ENCODE results near the gene MZT2B. TPM values are rescaled to one million over a fixed set of nuclear protein-coding genes. Genes with fewer than 3 reads are reported as not detected.
"Not testable (repeated sequence)": the region's sequence is repeated elsewhere in the genome, so short reads cannot be mapped to it uniquely, and the experiment has no call there.

The MZT2B gene
- total RNA-seq, 2 experiments from 2014 or later, result 474 to 617 TPM

- H3K27ac ChIP-seq (ENCODE audit: low read depth, low read length, poor library complexity, severe bottlenecking), result no peak overlapping the region
- H3K36me3 ChIP-seq (ENCODE audit: insufficient read depth, low read length), result peaks cover 38% of the 10 kb centered on the region
- no TSS peak for BruUV-seq (replicated peaks)
- H2AFZ ChIP-seq (ENCODE audit: low read length), result no peak overlapping the region
- intact Hi-C loops (cut with micrococcal nuclease; ENCODE audit: unreplicated experiment), result no loop called here
- no peak for DNase-seq (ENCODE audit: low spot score)
- ChIA-PET POLR2A (no interaction called here), CTCF (ENCODE audit: unreplicated experiment) (no interaction called here)
- peaks cover 15% of the 10 kb centered on the region for H3K4me1 ChIP-seq (ENCODE audit: insufficient read depth, low read length, poor library complexity, severe bottlenecking)
- H3K79me2 ChIP-seq (ENCODE audit: insufficient read depth, low read depth, low read length), result no peaks in the 10 kb centered on the region
- TF ChIP-seq CTCF (conservative IDR thresholded peaks at IDR 0.05; ENCODE audit: low read length) (no peak), EZH2phosphoT487 (IDR thresholded peaks at IDR 0.05; ENCODE audit: borderline replicate concordance, low read depth, low read length) (no peak)
- H3K9me2 ChIP-seq (ENCODE audit: insufficient read depth, low read length), result no peaks in the 10 kb centered on the region
- no peak overlapping the region for H3K4me3 ChIP-seq (ENCODE audit: low read depth, low read length, poor library complexity, severe bottlenecking)
- H4K20me1 ChIP-seq (ENCODE audit: insufficient read depth, low read length), result no peaks in the 10 kb centered on the region
- no peaks in the 10 kb centered on the region for H3K9me3 ChIP-seq (ENCODE audit: low read length)
- H3K4me2 ChIP-seq (ENCODE audit: low read length), result no peak overlapping the region
Measured at GRCh38 chr2:130154773-130155765, 27.0 kb upstream of the MZT2B start.

- peaks cover 15% of the 10 kb centered on the region for H3K4me1 ChIP-seq (ENCODE audit: insufficient read depth, low read length, poor library complexity, severe bottlenecking)
- peak; percentile 72 for TF ChIP-seq CTCF (conservative IDR thresholded peaks at IDR 0.05; ENCODE audit: low read length)
- BruUV-seq (replicated peaks); H3K4me3 ChIP-seq (ENCODE audit: low read depth, low read length, poor library complexity, severe bottlenecking); H3K9me3 ChIP-seq (ENCODE audit: low read length); H3K79me2 ChIP-seq (ENCODE audit: insufficient read depth, low read depth, low read length); H3K9me2 ChIP-seq (ENCODE audit: insufficient read depth, low read length); H3K4me2 ChIP-seq (ENCODE audit: low read length); H2AFZ ChIP-seq (ENCODE audit: low read length); H3K27ac ChIP-seq (ENCODE audit: low read depth, low read length, poor library complexity, severe bottlenecking); CTCF ChIA-PET (ENCODE audit: unreplicated experiment); H4K20me1 ChIP-seq (ENCODE audit: insufficient read depth, low read length): not testable (repeated sequence)
- intact Hi-C loops (cut with micrococcal nuclease; ENCODE audit: unreplicated experiment), result loop anchor here (2.0 kb wide), 1 partner anchor 177 kb away; no protein-coding TSS in a partner anchor
- POLR2A ChIA-PET, result interaction anchor here (0.6 kb wide), 1 partner anchor 10 kb away, joined by 3 read pairs; no protein-coding TSS in a partner anchor
- peaks cover 38% of the 10 kb centered on the region for H3K36me3 ChIP-seq (ENCODE audit: insufficient read depth, low read length)
- DNase-seq (ENCODE audit: low spot score), result peak; percentile 56
Measured at GRCh38 chr2:130155956-130156623, 26.0 kb upstream of the MZT2B start.
